GM23248 (cell line): ENCODE measurements around the gene HOXA9. TPM values are rescaled to one million over a fixed set of nuclear protein-coding genes. Genes with fewer than 3 reads are reported as not detected.
A peak's percentile ranks its signal among the peaks of the same experiment; 100 is the strongest.

Source experiments
- DNase-seq: peaks from one replicate; pipeline ENCODE4 v3.0.0-alpha.2; 2015
- H2AFZ ChIP-seq: fragments of 200-600 bp; sonication (generic); 2 replicates; pipeline ENCODE4 v1.6.1; 2016; ENCODE audit warnings: antibody characterized with exemption
- H3F3A ChIP-seq: fragments of 200-600 bp; sonication (generic); 2 replicates; pipeline ENCODE4 v1.6.1; 2016; ENCODE audit warnings: mild to moderate bottlenecking, antibody characterized with exemption, mixed run types; ENCODE audit not compliant: insufficient read depth
- H3K27ac ChIP-seq: fragments of 200-600 bp; sonication (generic); 2 replicates; pipeline ENCODE4 v1.5.1; 2016; ENCODE audit warnings: mild to moderate bottlenecking
- H3K27me3 ChIP-seq: fragments of 200-600 bp; sonication (generic); replicated peaks from 2 replicates; pipeline ENCODE4 v1.6.1; 2016; ENCODE audit warnings: mild to moderate bottlenecking; ENCODE audit not compliant: insufficient read depth
- H3K36me3 ChIP-seq: fragments of 200-600 bp; sonication (generic); 2 replicates; pipeline ENCODE4 v1.6.1; 2016; ENCODE audit warnings: low read depth, mild to moderate bottlenecking
- H3K4me1 ChIP-seq: fragments of 200-600 bp; sonication (generic); 2 replicates; pipeline ENCODE4 v1.6.1; 2016; ENCODE audit warnings: mild to moderate bottlenecking; ENCODE audit not compliant: insufficient read depth
- H3K4me2 ChIP-seq: fragments of 200-600 bp; sonication (generic); one replicate; pipeline ENCODE4 v1.6.1; 2016; ENCODE audit warnings: mild to moderate bottlenecking; ENCODE audit not compliant: unreplicated experiment
- H3K4me3 ChIP-seq: fragments of 200-600 bp; sonication (generic); 2 replicates; pipeline ENCODE4 v1.5.1; 2016; ENCODE audit warnings: mild to moderate bottlenecking
- H3K79me2 ChIP-seq: fragments of 200-600 bp; sonication (generic); 2 replicates; pipeline ENCODE4 v1.6.1; 2016; ENCODE audit warnings: mild to moderate bottlenecking; ENCODE audit not compliant: insufficient read depth
- H3K9ac ChIP-seq: fragments of 200-600 bp; sonication (generic); 2 replicates; pipeline ENCODE4 v1.6.1; 2016; ENCODE audit warnings: mild to moderate bottlenecking
- H3K9me2 ChIP-seq: fragments of 200-600 bp; sonication (generic); 2 replicates; pipeline ENCODE4 v1.6.1; 2016; ENCODE audit warnings: mixed run types, mild to moderate bottlenecking, moderate library complexity; ENCODE audit not compliant: insufficient read depth
- H3K9me3 ChIP-seq: fragments of 200-600 bp; sonication (generic); one replicate; pipeline ENCODE4 v1.6.1; 2017; ENCODE audit warnings: low read depth
- H4K20me1 ChIP-seq: fragments of 200-600 bp; sonication (generic); 2 replicates; pipeline ENCODE4 v1.6.0; 2016; ENCODE audit not compliant: insufficient read depth
- EZH2 ChIP-seq: fragments of 200-600 bp; sonication (generic); IDR thresholded peaks from 2 replicates; pipeline ENCODE4 v1.6.1; 2018; ENCODE audit warnings: antibody characterized with exemption, mild to moderate bottlenecking; ENCODE audit not compliant: insufficient read depth, poor library complexity, severe bottlenecking
- EZH2phosphoT487 ChIP-seq: fragments of 200-600 bp; sonication (generic); IDR thresholded peaks from 2 replicates; pipeline ENCODE4 v1.6.1; 2018; ENCODE audit warnings: antibody characterized with exemption, moderate library complexity, mild to moderate bottlenecking, low read depth; ENCODE audit not compliant: insufficient read depth
- WGBS, 2 experiments: methylation state at CpG; one replicate each; pipeline ENCODE4 v1.1.6; 2015 to 2017; ENCODE audit warnings: low lambda C conversion rate in 2 of 2, low coverage in 1 of 2; ENCODE audit errors: missing lambda C conversion rate in 2 of 2; 5-methylcytosine and 5-hydroxymethylcytosine counted together
- in situ Hi-C: fragments of 300-500 bp; cut with MboI; formaldehyde crosslinking; loops from 2 replicates; pipeline ENCODE4 v1.15.0; 2020
- polyA plus RNA-seq: library from polyadenylated mRNA; unstranded; fragments of >200 nt; fragmentation: Nextera tagmentation; extraction: Ambion mirVana; gene quantifications from 2 replicates; pipeline ENCODE4 v1.2.1, GENCODE V29; 2016
- total RNA-seq: library from RNA; depleted of rRNA; stranded (reverse); fragments of >200 nt; shearing (Covaris generic); gene quantifications from 2 replicates; pipeline ENCODE4 v1.2.3, GENCODE V29; 2014

Gene HOXA9
- total and polyA plus RNA-seq, 2 experiments from 2014 or later, result 28.3 to 43.7 TPM

GRCh38 chr7:27179503-27180430 lies 14.4 kb upstream of the HOXA9 start:
- Histone ChIP-seq H3K4me3 (peak overlapping the region; percentile 83), H3K27me3 (no peaks in the 10 kb centered on the region), H3K36me3 (no peaks in the 10 kb centered on the region), H3K79me2 (peaks cover 90% of the 10 kb centered on the region), H3F3A (no peaks in the 10 kb centered on the region), H3K9me2 (no peaks in the 10 kb centered on the region), H2AFZ (peak overlapping the region; percentile 83), H3K4me2 (peak overlapping the region; percentile 100), H3K27ac (peak overlapping the region; percentile 99), H3K4me1 (peaks cover 58% of the 10 kb centered on the region), H3K9ac (peak overlapping the region; percentile 98), H3K9me3 (no peaks in the 10 kb centered on the region), H4K20me1 (no peaks in the 10 kb centered on the region)
- 1 to 2% methylated on average over 54 to 56 of the region's 56 CpGs for WGBS, 2 experiments
- DNase-seq, result peak; percentile 94
- in situ Hi-C loops, result loop anchor here (10.0 kb wide), 1 partner anchor 1325 kb away; no protein-coding TSS in a partner anchor
- TF ChIP-seq EZH2 (no peak), EZH2phosphoT487 (no peak)

DNA sequence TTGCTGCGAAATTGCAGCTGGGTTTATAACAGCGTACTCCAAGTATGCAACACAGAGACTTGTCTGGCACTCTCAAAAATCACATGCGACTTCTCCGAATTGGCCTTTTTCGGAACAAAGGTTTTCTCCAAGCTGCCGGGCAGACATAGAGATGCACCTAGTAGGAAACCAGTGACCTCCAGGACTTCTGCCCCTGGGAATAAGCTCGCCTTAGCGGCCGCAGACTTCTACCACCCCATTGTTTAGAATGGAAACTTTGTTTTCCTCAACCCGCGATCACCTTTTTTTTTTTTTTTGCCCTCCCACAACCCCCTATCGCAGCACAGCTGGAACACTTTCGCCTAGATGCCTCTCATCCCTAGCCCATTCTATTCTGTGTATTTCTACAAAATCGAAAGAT lies 13.7 kb upstream of the HOXA9 start:
- H3K4me1 ChIP-seq, result peaks cover 60% of the 10 kb centered on the region
- H2AFZ ChIP-seq, result peak overlapping the region; percentile 83
- no peaks in the 10 kb centered on the region for H3K36me3 ChIP-seq
- no peaks in the 10 kb centered on the region for H3K9me2 ChIP-seq
- DNase-seq, result peak; percentile 57
- peaks cover 95% of the 10 kb centered on the region for H3K79me2 ChIP-seq
- H3F3A ChIP-seq, result no peaks in the 10 kb centered on the region
- H3K4me2 ChIP-seq, result peak overlapping the region; percentile 100
- TF ChIP-seq EZH2phosphoT487 (no peak), EZH2 (no peak)
- peak overlapping the region; percentile 98 for H3K9ac ChIP-seq
- H3K27ac ChIP-seq, result peak overlapping the region; percentile 99
- no peaks in the 10 kb centered on the region for H4K20me1 ChIP-seq
- in situ Hi-C loops, result loop anchor here (10.0 kb wide), 1 partner anchor 1324 kb away; no protein-coding TSS in a partner anchor
- no peaks in the 10 kb centered on the region for H3K9me3 ChIP-seq
- H3K27me3 ChIP-seq, result no peaks in the 10 kb centered on the region
- WGBS, 2 experiments, result 0 to 1% methylated on average over 14 of the region's 14 CpGs
- peak overlapping the region; percentile 83 for H3K4me3 ChIP-seq

- H3K4me2 ChIP-seq, result peak overlapping the region; percentile 100
- peak overlapping the region; percentile 98 for H3K9ac ChIP-seq
- H3K4me3 ChIP-seq, result peak overlapping the region; percentile 83
- peaks cover 95% of the 10 kb centered on the region for H3K79me2 ChIP-seq
- TF ChIP-seq EZH2phosphoT487 (no peak), EZH2 (no peak)
- H3K9me3 ChIP-seq, result no peaks in the 10 kb centered on the region
- H3K36me3 ChIP-seq, result no peaks in the 10 kb centered on the region
- 1% methylated on average over 6 of the region's 6 CpGs for WGBS, 2 experiments
- peak; percentile 95 for DNase-seq
- no peaks in the 10 kb centered on the region for H3K27me3 ChIP-seq
- no peaks in the 10 kb centered on the region for H4K20me1 ChIP-seq
- no peaks in the 10 kb centered on the region for H3K9me2 ChIP-seq
- no peaks in the 10 kb centered on the region for H3F3A ChIP-seq
- H3K27ac ChIP-seq, result peak overlapping the region; percentile 99
- peak overlapping the region; percentile 83 for H2AFZ ChIP-seq
- in situ Hi-C loops, result loop anchor here (10.0 kb wide), 1 partner anchor 1324 kb away; no protein-coding TSS in a partner anchor
- H3K4me1 ChIP-seq, result peaks cover 60% of the 10 kb centered on the region
Observed at GRCh38 chr7:27178366-27178765, 13.0 kb upstream of the HOXA9 start.

- H3F3A ChIP-seq, result no peaks in the 10 kb centered on the region
- 1% methylated on average over 5 of the region's 5 CpGs for WGBS, 2 experiments
- H3K36me3 ChIP-seq, result no peaks in the 10 kb centered on the region
- peaks cover 58% of the 10 kb centered on the region for H3K4me1 ChIP-seq
- H3K9me3 ChIP-seq, result no peaks in the 10 kb centered on the region
- in situ Hi-C loops, result loop anchor here (10.0 kb wide), 1 partner anchor 1323 kb away; no protein-coding TSS in a partner anchor
- H3K27me3 ChIP-seq, result no peaks in the 10 kb centered on the region
- DNase-seq, result peak; percentile 54
- no peak for TF ChIP-seq EZH2
- 0 out of 2 replicates have a peak, but pooled peaks have one; percentile 18 for TF ChIP-seq EZH2phosphoT487
- H3K4me3 ChIP-seq, result peak overlapping the region; percentile 83
- H3K27ac ChIP-seq, result peak overlapping the region; percentile 99
- H3K9ac ChIP-seq, result peak overlapping the region; percentile 98
- H3K79me2 ChIP-seq, result peaks cover 95% of the 10 kb centered on the region
- no peaks in the 10 kb centered on the region for H3K9me2 ChIP-seq
- H3K4me2 ChIP-seq, result peak overlapping the region; percentile 100
- H4K20me1 ChIP-seq, result no peaks in the 10 kb centered on the region
- H2AFZ ChIP-seq, result peak overlapping the region; percentile 83
Observed at GRCh38 chr7:27177795-27178320, 12.5 kb upstream of the HOXA9 start.
